Testis (tissue), 5 donors: ENCODE results near the gene RGS5. TPM values are rescaled to one million over a fixed set of nuclear protein-coding genes. Genes with fewer than 3 reads are reported as not detected.
"Not testable (repeated sequence)": the region's sequence is repeated elsewhere in the genome, so short reads cannot be mapped to it uniquely, and the experiment has no call there.

Experiments used
- DNase-seq: peaks from one replicate; pipeline ENCODE4 v3.0.0-alpha.2; 2019
- H3K27ac ChIP-seq, 2 donors: fragments of 200-600 bp; sonication (generic); one replicate each; pipeline ENCODE4 v1.5.1; 2019
- H3K27me3 ChIP-seq: fragments of 200-600 bp; sonication (generic); one replicate; pipeline ENCODE4 v1.5.1; 2019
- H3K36me3 ChIP-seq: fragments of 200-600 bp; sonication (generic); one replicate; pipeline ENCODE4 v1.5.1; 2017; ENCODE audit warnings: low read depth; ENCODE audit errors: missing control alignments
- H3K4me1 ChIP-seq: fragments of 200-600 bp; sonication (generic); one replicate; pipeline ENCODE4 v1.5.1; 2019
- H3K4me3 ChIP-seq, 2 donors: fragments of 200-600 bp; sonication (generic); one replicate each; pipeline ENCODE4 v1.5.1; 2017 to 2019
- H3K9me3 ChIP-seq: fragments of 200-600 bp; sonication (generic); one replicate; pipeline ENCODE4 v1.5.1; 2017
- CTCF ChIP-seq, 3 experiments: fragments of 450-650 bp in 2 of 3; fragments of 200-600 bp in 1 of 3; sonication (generic) in 1 of 3; IDR thresholded peaks; one replicate each; pipeline ENCODE4 v1.5.1; 2016 to 2019; ENCODE audit warnings: antibody characterized with exemption in 3 of 3, mild to moderate bottlenecking in 2 of 3, moderate library complexity in 1 of 3
- POLR2A ChIP-seq: fragments of 450-650 bp; IDR thresholded peaks from one replicate; pipeline ENCODE4 v1.6.1; 2017; ENCODE audit warnings: antibody characterized with exemption, mild to moderate bottlenecking, moderate library complexity
- WGBS, 2 donors: methylation state at CpG; one replicate each; pipeline ENCODE4 v1.1.5; 2018; 5-methylcytosine and 5-hydroxymethylcytosine counted together
- intact Hi-C: fragments of 100-400 bp; cut with DNase I; formaldehyde crosslinking; loops from one replicate; pipeline ENCODE4 v1.15.1; 2023; ENCODE audit warnings: low total_unique reads
- long read RNA-seq, 2 donors: transcript quantifications; one replicate each; lab custom pipeline, GENCODE V29; 2026
- polyA plus RNA-seq: library from polyadenylated mRNA; stranded (reverse); fragments of 350-450 nt; fragmentation: Illumina TruSeq; extraction: RNeasy Lipid Tissue Mini Kit (QIAGEN cat#74804); gene quantifications from one replicate; pipeline ENCODE4 v1.2.3, GENCODE V29; 2014; ENCODE audit warnings: low read depth, low replicate concordance; ENCODE audit not compliant: insufficient read depth
- total RNA-seq, 2 donors: library from RNA; depleted of rRNA; stranded (reverse); fragments of >200 nt; gene quantifications; one replicate each; pipeline ENCODE4 v1.2.3, GENCODE V29; 2016

RGS5 gene
- 100 to 1,000 TPM; 214 to 237 TPM for total RNA-seq
- polyA plus RNA-seq = 84.7 TPM
- long read RNA-seq, donor 1, full-length matches to known transcripts = 19 of 19 reads
- long read RNA-seq, donor 1, partial matches to known transcripts = 0 of 19 reads
- long read RNA-seq, donor 1, other reads (novel, unspliced or antisense) = 0 of 19 reads
- long read RNA-seq, donor 2, full-length matches to known transcripts = 18 of 18 reads
- long read RNA-seq, donor 2, partial matches to known transcripts = 0 of 18 reads
- long read RNA-seq, donor 2, other reads (novel, unspliced or antisense) = 0 of 18 reads

- WGBS, 2 donors = 46 to 64% methylated on average over 4 of the region's 4 CpGs
- Histone ChIP-seq H3K4me3 (peak within 1 kb of the TSS in 1 of 2 donors; percentile 25), H3K27me3 (no peaks in the 10 kb centered on the region)
Measured at GRCh38 chr1:163202833-163203451, at the start of gene RGS5. TSS of gene RGS5 (minus strand) at chr1:163202916. CDS start at chr1:163202835, 81 bp downstream.

GRCh38 chr1:163250382-163250974 is 47.8 kb upstream of the RGS5 start:
- H3K36me3 ChIP-seq = no peaks in the 10 kb centered on the region
- TF ChIP-seq CTCF (IDR thresholded peaks at IDR 0.05) (no peak), POLR2A (no peak)
- intact Hi-C loops = no loop called here
- no peak overlapping the region for H3K4me3 ChIP-seq
- H3K27ac ChIP-seq = no peak overlapping the region
- H3K9me3 ChIP-seq = no peaks in the 10 kb centered on the region
- DNase-seq = no peak
- H3K4me1 ChIP-seq = no peaks in the 10 kb centered on the region
- H3K27me3 ChIP-seq = no peaks in the 10 kb centered on the region
- 64 to 89% methylated on average over 2 of the region's 2 CpGs for WGBS, 2 donors

More at GRCh38 chr1:163202833-163203451, at the start of gene RGS5:
- peak within 1 kb of the TSS; percentile 3 to 34 for H3K27ac ChIP-seq
- H3K36me3 ChIP-seq = no peaks in the 10 kb centered on the region
- H3K4me1 ChIP-seq = no peaks in the 10 kb centered on the region
- H3K9me3 ChIP-seq = no peaks in the 10 kb centered on the region
- DNase-seq = peak; percentile 42
- intact Hi-C loops = no loop called here
- TF ChIP-seq POLR2A (no peak), CTCF (IDR thresholded peaks at IDR 0.05) (no peak)

- H3K4me3 ChIP-seq = no peak overlapping the region
- TF ChIP-seq POLR2A (no peak), CTCF (IDR thresholded peaks at IDR 0.05) (no peak)
- H3K36me3 ChIP-seq = no peaks in the 10 kb centered on the region
- intact Hi-C loops = no loop called here
- H3K27me3 ChIP-seq = no peaks in the 10 kb centered on the region
- H3K9me3 ChIP-seq = no peaks in the 10 kb centered on the region
- no peak overlapping the region for H3K27ac ChIP-seq
- no peak for DNase-seq
- no peaks in the 10 kb centered on the region for H3K4me1 ChIP-seq
Measured at GRCh38 chr1:163248064-163248463, 45.3 kb upstream of the RGS5 start.

GRCh38 chr1:163244648-163245047 is 41.9 kb upstream of the RGS5 start:
- H3K36me3 ChIP-seq, H3K4me3 ChIP-seq, intact Hi-C loops, H3K27me3 ChIP-seq, DNase-seq, H3K4me1 ChIP-seq, H3K9me3 ChIP-seq, H3K27ac ChIP-seq: not testable (repeated sequence)
- 90 to 95% methylated on average over 1 of the region's 1 CpG for WGBS, 2 donors

GRCh38 chr1:163241746-163242145 is 39.0 kb upstream of the RGS5 start:
- no peaks in the 10 kb centered on the region for H3K27me3 ChIP-seq
- no peaks in the 10 kb centered on the region for H3K9me3 ChIP-seq
- no peak overlapping the region for H3K4me3 ChIP-seq
- WGBS, 2 donors = 90 to 92% methylated on average over 3 of the region's 3 CpGs
- no peak overlapping the region for H3K27ac ChIP-seq
- intact Hi-C loops = no loop called here
- no peak for DNase-seq
- H3K36me3 ChIP-seq = no peaks in the 10 kb centered on the region
- no peaks in the 10 kb centered on the region for H3K4me1 ChIP-seq
- TF ChIP-seq CTCF (IDR thresholded peaks at IDR 0.05) = no peak
- TF ChIP-seq POLR2A = no peak
